Smooth muscle cell (in vitro differentiated cells): ENCODE results near the gene INTS14. TPM values are rescaled to one million over a fixed set of nuclear protein-coding genes. Genes with fewer than 3 reads are reported as not detected.

ENCODE experiments used
- DNase-seq: peaks from one replicate; lab custom pipeline; 2025; ENCODE audit not compliant: unreplicated experiment; lab: John Stamatoyannopoulos, UW
- H2AFZ ChIP-seq: fragments of 200-600 bp; sonication (generic); 2 replicates; pipeline ENCODE4 v1.6.0; 2016; ENCODE audit warnings: antibody characterized with exemption, low read depth, mild to moderate bottlenecking
- H3F3A ChIP-seq: fragments of 200-600 bp; sonication (generic); 2 replicates; pipeline ENCODE4 v1.6.0; 2017; ENCODE audit warnings: antibody characterized with exemption, low read depth
- H3K27ac ChIP-seq: fragments of 200-600 bp; sonication (generic); 2 replicates; pipeline ENCODE4 v1.5.1; 2016; ENCODE audit warnings: low read depth, mild to moderate bottlenecking
- H3K27me3 ChIP-seq: fragments of 200-600 bp; sonication (generic); 2 replicates; pipeline ENCODE4 v1.6.1; 2016; ENCODE audit warnings: low read depth, mild to moderate bottlenecking
- H3K36me3 ChIP-seq: fragments of 200-600 bp; sonication (generic); 2 replicates; pipeline ENCODE4 v1.5.1; 2016; ENCODE audit warnings: low read depth
- H3K4me1 ChIP-seq: fragments of 200-600 bp; sonication (generic); 2 replicates; pipeline ENCODE4 v1.5.1; 2016; ENCODE audit warnings: low read depth
- H3K4me2 ChIP-seq: fragments of 200-600 bp; sonication (generic); 2 replicates; pipeline ENCODE4 v1.6.0; 2016; ENCODE audit warnings: mild to moderate bottlenecking
- H3K4me3 ChIP-seq: fragments of 200-600 bp; sonication (generic); 2 replicates; pipeline ENCODE4 v1.5.1; 2016; ENCODE audit warnings: mild to moderate bottlenecking
- H3K79me2 ChIP-seq: fragments of 200-600 bp; sonication (generic); 2 replicates; pipeline ENCODE4 v1.6.0; 2016; ENCODE audit warnings: low read depth, mild to moderate bottlenecking
- H3K9ac ChIP-seq: fragments of 200-600 bp; sonication (generic); 2 replicates; pipeline ENCODE4 v1.6.0; 2016; ENCODE audit warnings: low read depth
- H3K9me3 ChIP-seq: fragments of 200-600 bp; sonication (generic); replicated peaks from 2 replicates; pipeline ENCODE4 v1.5.1; 2016; ENCODE audit warnings: low read depth
- H4K20me1 ChIP-seq: fragments of 200-600 bp; sonication (generic); 2 replicates; pipeline ENCODE4 v1.6.0; 2016; ENCODE audit warnings: low read depth
- WGBS: methylation state at CpG from one replicate; pipeline ENCODE4 v1.1.7; 2016; ENCODE audit warnings: low lambda C conversion rate; 5-methylcytosine and 5-hydroxymethylcytosine counted together
- polyA plus RNA-seq: library from polyadenylated mRNA; unstranded; fragments of >200 nt; fragmentation: Nextera tagmentation; extraction: Ambion mirVana; gene quantifications from 2 replicates; pipeline ENCODE4 v1.2.1, GENCODE V29; 2016
- total RNA-seq: library from RNA; depleted of rRNA; stranded (reverse); fragments of >200 nt; gene quantifications from 2 replicates; pipeline ENCODE4 v1.2.3, GENCODE V29; 2014
- TF ChIP-seq, protein P1 (sequence below): fragments of 200-600 bp; sonication (generic); IDR thresholded peaks from 2 replicates; pipeline ENCODE4 v1.5.1; 2017; ENCODE audit warnings: borderline replicate concordance, mild to moderate bottlenecking, antibody characterized with exemption; ENCODE audit not compliant: insufficient read depth, poor library complexity, severe bottlenecking

INTS14 gene
- total and polyA plus RNA-seq, 2 experiments from 2014 or later = 18.3 to 22.5 TPM

DNA sequence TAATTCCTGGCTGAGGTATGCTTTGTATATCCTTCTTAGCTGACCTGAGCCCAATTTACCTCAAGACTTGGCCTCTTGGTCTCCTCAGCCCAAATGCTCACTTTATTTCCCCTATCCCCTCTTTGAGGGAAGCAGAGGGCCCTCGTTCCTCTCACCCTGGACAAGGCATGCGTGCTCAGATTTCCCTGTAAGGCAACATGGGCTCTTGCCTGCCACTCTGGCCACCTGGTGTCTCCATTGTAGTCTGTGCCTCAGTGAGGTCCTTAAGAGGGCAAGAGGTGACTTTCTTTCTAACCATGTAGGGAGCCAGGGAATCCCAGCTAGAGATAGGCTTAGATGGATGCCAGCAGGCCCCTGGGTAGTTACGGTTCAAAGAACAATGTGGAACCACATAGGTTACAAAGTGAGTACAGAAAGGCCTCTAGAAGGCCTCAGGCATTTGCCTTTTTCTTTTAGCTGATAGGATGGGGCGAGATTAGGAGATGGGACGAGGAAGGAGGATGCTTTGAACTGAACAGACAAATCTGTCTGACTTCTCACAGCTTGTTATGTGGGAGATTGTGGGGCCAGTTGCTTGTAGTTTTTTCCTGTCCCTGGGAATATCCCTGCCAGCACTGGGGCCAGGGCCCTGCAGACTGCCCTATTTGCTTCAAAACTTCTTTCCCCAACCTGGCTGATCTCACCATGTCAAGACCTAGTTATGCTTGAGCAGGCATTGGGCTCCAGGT, 1.1 kb upstream of the INTS14 start:
- Histone ChIP-seq H2AFZ (peak overlapping the region; percentile 61), H3F3A (no peaks in the 10 kb centered on the region), H3K36me3 (no peaks in the 10 kb centered on the region), H3K9me3 (no peaks in the 10 kb centered on the region), H3K27ac (peak overlapping the region; percentile 80), H3K79me2 (peaks cover 35% of the 10 kb centered on the region), H3K4me3 (peak overlapping the region; percentile 88), H3K4me2 (peak overlapping the region; percentile 78), H3K4me1 (peaks cover 23% of the 10 kb centered on the region), H3K27me3 (no peaks in the 10 kb centered on the region), H4K20me1 (no peaks in the 10 kb centered on the region), H3K9ac (peak overlapping the region; percentile 68)
- WGBS = 82% methylated on average over 5 of the region's 5 CpGs
- TF ChIP-seq, protein P1, sequence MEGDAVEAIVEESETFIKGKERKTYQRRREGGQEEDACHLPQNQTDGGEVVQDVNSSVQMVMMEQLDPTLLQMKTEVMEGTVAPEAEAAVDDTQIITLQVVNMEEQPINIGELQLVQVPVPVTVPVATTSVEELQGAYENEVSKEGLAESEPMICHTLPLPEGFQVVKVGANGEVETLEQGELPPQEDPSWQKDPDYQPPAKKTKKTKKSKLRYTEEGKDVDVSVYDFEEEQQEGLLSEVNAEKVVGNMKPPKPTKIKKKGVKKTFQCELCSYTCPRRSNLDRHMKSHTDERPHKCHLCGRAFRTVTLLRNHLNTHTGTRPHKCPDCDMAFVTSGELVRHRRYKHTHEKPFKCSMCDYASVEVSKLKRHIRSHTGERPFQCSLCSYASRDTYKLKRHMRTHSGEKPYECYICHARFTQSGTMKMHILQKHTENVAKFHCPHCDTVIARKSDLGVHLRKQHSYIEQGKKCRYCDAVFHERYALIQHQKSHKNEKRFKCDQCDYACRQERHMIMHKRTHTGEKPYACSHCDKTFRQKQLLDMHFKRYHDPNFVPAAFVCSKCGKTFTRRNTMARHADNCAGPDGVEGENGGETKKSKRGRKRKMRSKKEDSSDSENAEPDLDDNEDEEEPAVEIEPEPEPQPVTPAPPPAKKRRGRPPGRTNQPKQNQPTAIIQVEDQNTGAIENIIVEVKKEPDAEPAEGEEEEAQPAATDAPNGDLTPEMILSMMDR = no peak
- DNase-seq = no peak

DNA sequence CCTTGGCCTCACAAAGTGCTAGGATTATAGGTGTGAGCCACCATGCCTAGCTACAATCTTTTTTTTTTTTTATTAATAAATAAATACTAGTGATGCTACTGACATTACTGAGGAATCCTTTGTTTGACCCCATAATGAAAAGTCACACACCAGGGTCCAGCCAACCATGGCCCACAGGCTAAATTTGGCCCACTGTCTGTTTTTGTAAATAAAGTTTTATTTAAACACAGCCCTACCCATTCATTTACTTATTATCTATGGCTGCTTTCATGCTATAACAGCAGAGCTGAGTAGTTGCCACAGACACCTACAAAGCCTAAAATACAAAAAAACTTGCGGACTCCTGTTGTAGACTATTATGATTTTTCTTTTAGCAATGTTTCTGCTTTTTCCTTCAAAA, 7.4 kb downstream of the INTS14 start:
- H3F3A ChIP-seq = no peaks in the 10 kb centered on the region
- no peak overlapping the region for H2AFZ ChIP-seq
- no peaks in the 10 kb centered on the region for H3K27me3 ChIP-seq
- no peaks in the 10 kb centered on the region for H3K36me3 ChIP-seq
- H3K9ac ChIP-seq = no peak overlapping the region
- WGBS = 97% methylated on average over 1 of the region's 1 CpG
- no peak for DNase-seq
- H3K9me3 ChIP-seq = no peaks in the 10 kb centered on the region
- no peaks in the 10 kb centered on the region for H4K20me1 ChIP-seq
- H3K79me2 ChIP-seq = peaks cover 27% of the 10 kb centered on the region
- TF ChIP-seq, protein P1 = no peak
- H3K4me2 ChIP-seq = no peak overlapping the region
- H3K4me3 ChIP-seq = no peak overlapping the region
- H3K4me1 ChIP-seq = no peaks in the 10 kb centered on the region
- no peak overlapping the region for H3K27ac ChIP-seq

DNA sequence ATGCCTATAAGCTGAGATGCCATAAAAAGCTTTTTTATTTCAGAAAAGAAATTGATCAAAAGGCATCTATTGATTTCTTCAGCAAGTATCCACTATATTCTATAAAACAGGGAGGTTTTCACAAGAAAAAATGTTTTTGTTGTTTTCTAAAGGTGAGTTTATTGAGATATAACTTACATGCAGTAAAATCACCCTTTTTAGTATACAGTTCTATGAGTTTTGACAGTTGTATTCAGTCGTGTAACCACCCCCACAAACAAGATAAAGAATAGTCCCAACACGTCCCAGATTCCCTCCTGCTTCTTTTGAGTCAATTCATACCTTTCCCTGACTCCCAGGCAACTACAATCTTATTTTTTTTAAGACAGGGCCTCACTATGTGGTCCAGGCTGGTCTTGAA, 7.8 kb downstream of the INTS14 start:
- no peaks in the 10 kb centered on the region for H3K27me3 ChIP-seq
- H3K4me2 ChIP-seq = no peak overlapping the region
- 83% methylated on average over 2 of the region's 2 CpGs for whole genome bisulfite sequencing
- no peaks in the 10 kb centered on the region for H3K9me3 ChIP-seq
- H3F3A ChIP-seq = no peaks in the 10 kb centered on the region
- H3K4me3 ChIP-seq = no peak overlapping the region
- no peak overlapping the region for H3K27ac ChIP-seq
- no peaks in the 10 kb centered on the region for H3K4me1 ChIP-seq
- TF ChIP-seq, protein P1 = no peak
- H3K79me2 ChIP-seq = peaks cover 23% of the 10 kb centered on the region
- H3K36me3 ChIP-seq = peaks cover 4% of the 10 kb centered on the region
- H3K9ac ChIP-seq = no peak overlapping the region
- H4K20me1 ChIP-seq = no peaks in the 10 kb centered on the region
- no peak for DNase-seq
- no peak overlapping the region for H2AFZ ChIP-seq

DNA sequence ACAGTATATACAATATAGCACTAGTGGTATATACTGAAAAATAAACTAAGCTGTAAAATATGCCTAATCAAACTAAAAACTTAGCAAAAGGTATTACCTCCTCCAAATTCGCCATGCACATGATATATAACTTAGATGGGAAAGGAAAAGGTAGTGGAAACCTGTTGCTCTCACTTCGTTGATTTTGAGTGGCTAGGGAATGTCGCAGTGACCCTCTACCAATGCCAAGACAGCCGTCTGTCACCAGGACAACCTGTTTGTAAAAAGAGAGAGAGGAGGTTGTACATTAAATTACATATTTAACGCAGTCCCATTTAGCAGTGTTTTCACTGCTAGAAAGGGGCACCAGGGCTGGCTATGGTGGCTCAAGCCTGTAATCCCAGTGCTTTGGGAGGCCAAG, 11.3 kb downstream of the INTS14 start:
- TF ChIP-seq, protein P1 = no peak

More for the DNA sequence above, 11.3 kb downstream of the INTS14 start:
- Histone ChIP-seq H3K36me3 (peaks cover 16% of the 10 kb centered on the region), H4K20me1 (no peaks in the 10 kb centered on the region), H3K9ac (no peak overlapping the region), H2AFZ (no peak overlapping the region), H3F3A (no peaks in the 10 kb centered on the region), H3K27ac (no peak overlapping the region), H3K4me3 (no peak overlapping the region), H3K4me2 (no peak overlapping the region), H3K4me1 (no peaks in the 10 kb centered on the region), H3K27me3 (no peaks in the 10 kb centered on the region), H3K79me2 (no peaks in the 10 kb centered on the region), H3K9me3 (no peaks in the 10 kb centered on the region)
- no peak for DNase-seq
- 96% methylated on average over 5 of the region's 5 CpGs for WGBS
